GM18870 (cell line): ENCODE results near the gene CDK5R1.
"Not testable (repeated sequence)": the region's sequence is repeated elsewhere in the genome, so short reads cannot be mapped to it uniquely, and the experiment has no call there.

Experiments
- ATAC-seq: cut with Tn5 transposase; IDR thresholded peaks from one replicate; pipeline ENCODE4 v1.9.1; 2021; ENCODE audit warnings: moderate library complexity; ENCODE audit not compliant: unreplicated experiment

The CDK5R1 gene

GRCh38 chr17:32515677-32516383 is 29.0 kb downstream of the CDK5R1 start:
- peak; percentile 47 for ATAC-seq

GRCh38 chr17:32516450-32516849 is 29.7 kb downstream of the CDK5R1 start:
- ATAC-seq = no peak

GRCh38 chr17:32516940-32517701 is 30.3 kb downstream of the CDK5R1 start:
- ATAC-seq = no peak

GRCh38 chr17:32517982-32518381 is 31.2 kb downstream of the CDK5R1 start:
- no peak for ATAC-seq

GRCh38 chr17:32518646-32519227 is 31.9 kb downstream of the CDK5R1 start:
- ATAC-seq = no peak

GRCh38 chr17:32519228-32520103 is 32.7 kb downstream of the CDK5R1 start:
- no peak for ATAC-seq

GRCh38 chr17:32520104-32520701 is 33.4 kb downstream of the CDK5R1 start:
- no peak for ATAC-seq

- ATAC-seq = no peak
Measured at GRCh38 chr17:32520737-32521404, 34.1 kb downstream of the CDK5R1 start.

- no peak for ATAC-seq
Measured at GRCh38 chr17:32523017-32523680, 36.4 kb downstream of the CDK5R1 start.

- peak; percentile 46 for ATAC-seq
Measured at GRCh38 chr17:32523827-32524552, 37.2 kb downstream of the CDK5R1 start.

- not testable (repeated sequence) for ATAC-seq
Measured at GRCh38 chr17:32524553-32524880, 37.7 kb downstream of the CDK5R1 start.

- ATAC-seq = no peak
Measured at GRCh38 chr17:32525122-32525521, 38.3 kb downstream of the CDK5R1 start.

- ATAC-seq = no peak
Measured at GRCh38 chr17:32527146-32527545, 40.4 kb downstream of the CDK5R1 start.

- no peak for ATAC-seq
Measured at GRCh38 chr17:32528825-32529224, 42.0 kb downstream of the CDK5R1 start.

GRCh38 chr17:32529604-32530003 is 42.8 kb downstream of the CDK5R1 start:
- ATAC-seq = no peak

GRCh38 chr17:32533296-32533695 is 46.5 kb downstream of the CDK5R1 start:
- no peak for ATAC-seq

GRCh38 chr17:32536736-32537643 is 50.2 kb downstream of the CDK5R1 start:
- ATAC-seq = no peak
